HG03575 (cell line): Measurements from ENCODE around the gene MPZL1.
"Not testable (repeated sequence)": the region's sequence is repeated elsewhere in the genome, so short reads cannot be mapped to it uniquely, and the experiment has no call there.

Experiments
- ATAC-seq: cut with Tn5 transposase; IDR thresholded peaks from one replicate; pipeline ENCODE4 v1.9.1; 2021; ENCODE audit not compliant: unreplicated experiment, insufficient number of reproducible peaks, low FRiP score; ENCODE audit errors: extremely low read depth

Gene MPZL1

DNA sequence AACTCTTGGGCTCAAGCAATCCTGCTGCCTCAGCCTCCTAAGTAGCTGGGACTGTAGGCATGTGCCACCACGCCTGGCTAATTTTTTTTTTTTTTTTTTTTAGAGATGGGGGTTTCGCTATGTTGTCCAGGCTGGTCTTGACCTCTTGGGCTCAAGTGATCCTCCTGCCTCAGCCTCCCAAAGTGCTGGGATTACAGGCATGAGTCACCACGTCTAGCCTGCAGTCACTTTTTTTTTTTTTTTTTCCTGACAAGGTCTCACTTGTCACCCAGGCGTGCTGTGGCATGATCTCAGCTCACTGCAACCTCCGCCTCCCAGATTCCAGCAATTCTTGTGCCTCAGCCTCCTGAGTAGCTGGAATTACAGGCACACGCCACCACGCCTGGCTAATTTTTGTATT is 19.3 kb downstream of the MPZL1 start:
- ATAC-seq: not testable (repeated sequence)

- not testable (repeated sequence) for ATAC-seq
These were observed 20.7 kb downstream of the MPZL1 start for GRCh38 chr1:167742392-167743057.

DNA sequence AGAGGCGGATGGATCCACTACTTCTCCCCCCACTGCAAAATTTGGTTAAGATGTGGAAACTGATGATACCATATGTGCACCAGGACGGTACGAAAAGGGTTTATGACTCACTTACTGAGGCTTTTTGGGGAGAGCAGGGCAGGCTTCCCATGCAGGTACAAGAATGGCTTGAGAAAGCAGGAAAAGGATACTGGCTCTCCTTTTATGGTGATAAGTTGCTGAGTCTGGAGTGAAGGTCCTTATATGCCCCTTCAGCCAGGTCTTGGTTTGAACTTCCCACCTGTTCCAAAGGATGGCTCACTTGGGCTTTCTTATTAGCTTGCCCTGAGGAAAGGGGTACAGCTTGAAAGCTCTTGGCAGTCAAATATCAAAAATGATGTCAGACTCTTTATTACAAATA is 23.1 kb downstream of the MPZL1 start:
- no peak for ATAC-seq

DNA sequence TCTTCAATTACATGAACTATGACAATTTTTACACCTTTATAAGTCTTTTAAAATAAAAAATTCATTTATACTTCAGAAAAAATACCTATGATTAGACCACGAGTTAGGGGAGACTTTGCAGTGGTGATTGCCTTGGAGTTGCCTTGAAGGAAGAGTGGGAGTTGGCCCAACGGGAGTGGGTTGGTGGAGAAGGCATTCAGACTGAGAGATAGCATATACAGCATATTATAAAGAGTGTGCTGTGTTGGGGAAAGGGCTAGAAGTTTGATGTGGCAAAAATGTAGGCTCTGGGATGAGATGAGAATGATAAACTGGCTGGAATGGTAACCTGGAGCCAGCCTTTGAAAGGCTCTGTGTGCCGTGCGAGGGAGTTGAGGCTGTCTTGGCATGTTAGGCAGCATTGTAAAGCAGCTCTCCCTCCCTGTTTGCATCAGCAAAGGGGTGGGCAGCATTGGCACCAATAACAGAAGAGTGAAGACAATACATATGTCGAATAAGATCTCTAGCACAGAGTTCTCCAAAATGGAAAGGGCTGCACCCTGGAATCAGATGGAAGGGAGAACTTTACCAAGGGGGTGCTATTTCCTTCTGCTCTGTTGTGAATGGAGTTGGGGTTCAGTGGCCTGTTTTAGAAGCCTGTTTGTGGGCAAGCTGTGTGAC is 24.4 kb downstream of the MPZL1 start:
- ATAC-seq: no peak

GRCh38 chr1:167746988-167747655 is 25.3 kb downstream of the MPZL1 start:
- no peak for ATAC-seq

DNA sequence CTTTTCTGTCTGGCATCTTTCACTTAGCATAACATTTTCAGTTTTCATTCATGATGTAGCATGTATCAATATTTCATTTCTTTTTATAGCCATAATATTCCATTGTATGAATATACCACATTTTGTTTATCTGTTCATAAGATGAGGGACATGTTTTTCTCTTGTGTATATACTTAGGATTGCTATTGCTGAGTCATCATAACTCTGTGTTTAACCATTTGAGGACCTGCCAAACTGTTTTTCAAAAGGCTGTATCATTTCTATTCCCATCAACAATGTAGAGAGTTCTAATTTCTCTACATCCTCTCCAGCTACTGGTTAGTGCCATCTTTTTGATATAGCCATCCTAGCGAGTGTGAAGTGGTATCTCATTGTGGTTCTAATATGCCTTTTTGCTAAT is 26.2 kb downstream of the MPZL1 start:
- ATAC-seq: no peak

GRCh38 chr1:167748906-167749305 is 27.1 kb downstream of the MPZL1 start:
- ATAC-seq: no peak

GRCh38 chr1:167749741-167750140 is 28.0 kb downstream of the MPZL1 start:
- no peak for ATAC-seq

- no peak for ATAC-seq
These were observed 28.9 kb downstream of the MPZL1 start for GRCh38 chr1:167750641-167751040.

GRCh38 chr1:167751676-167752075 is 29.9 kb downstream of the MPZL1 start:
- ATAC-seq: no peak

DNA sequence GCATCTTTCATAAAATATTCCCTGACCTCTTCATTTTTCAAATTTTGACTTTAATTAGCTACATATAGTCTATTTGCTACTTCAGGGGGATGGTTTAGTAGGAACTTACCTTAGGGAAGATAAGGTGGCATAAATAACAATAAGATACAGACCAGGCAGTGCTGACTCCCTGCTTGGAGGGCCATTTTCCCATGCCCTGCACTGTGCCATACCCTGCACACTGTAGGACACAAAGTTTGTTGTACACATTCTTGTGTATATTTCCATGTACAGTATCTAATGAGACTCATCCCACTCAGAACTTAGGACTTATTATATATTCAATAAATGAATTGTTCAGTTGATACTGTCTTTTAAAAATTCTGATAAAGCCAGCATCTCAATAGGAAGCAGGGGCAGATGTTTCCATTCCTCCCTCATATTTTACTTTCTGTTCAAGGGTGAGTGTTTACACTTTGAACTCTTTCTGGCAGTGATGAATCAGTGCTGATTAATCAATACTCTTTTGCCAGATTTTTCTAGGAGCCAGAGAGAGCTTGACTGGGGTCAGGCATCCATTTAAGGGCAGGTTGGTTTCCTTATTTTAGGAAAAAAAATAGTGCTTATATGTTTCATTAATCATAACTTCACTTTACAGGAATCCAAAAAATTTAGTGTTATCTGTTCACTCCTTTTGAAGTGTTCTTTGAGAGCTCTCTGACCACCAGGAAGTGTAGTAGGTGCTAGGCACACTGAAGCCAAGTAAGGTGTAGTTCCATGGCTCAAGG is 30.6 kb downstream of the MPZL1 start:
- ATAC-seq: no peak

DNA sequence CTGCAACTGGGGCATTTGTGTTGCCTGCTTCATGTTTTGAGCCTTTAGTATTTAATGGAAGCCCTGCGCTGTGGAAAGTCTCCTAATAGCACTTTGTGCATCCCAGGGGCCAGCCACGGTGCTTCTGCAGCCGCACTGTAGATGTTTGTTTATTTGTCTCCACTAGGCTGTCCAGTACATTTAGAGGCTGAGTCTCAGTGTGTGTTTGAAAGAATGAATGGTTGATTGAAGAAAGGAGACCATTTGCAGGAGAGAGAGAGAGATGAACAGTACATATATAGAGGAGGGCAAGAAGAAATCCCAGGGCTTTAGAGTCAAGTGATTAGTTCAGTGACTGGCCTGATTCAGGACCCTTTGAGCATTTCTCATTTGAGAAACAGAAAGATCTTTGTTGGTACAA is 33.9 kb downstream of the MPZL1 start:
- no peak for ATAC-seq

DNA sequence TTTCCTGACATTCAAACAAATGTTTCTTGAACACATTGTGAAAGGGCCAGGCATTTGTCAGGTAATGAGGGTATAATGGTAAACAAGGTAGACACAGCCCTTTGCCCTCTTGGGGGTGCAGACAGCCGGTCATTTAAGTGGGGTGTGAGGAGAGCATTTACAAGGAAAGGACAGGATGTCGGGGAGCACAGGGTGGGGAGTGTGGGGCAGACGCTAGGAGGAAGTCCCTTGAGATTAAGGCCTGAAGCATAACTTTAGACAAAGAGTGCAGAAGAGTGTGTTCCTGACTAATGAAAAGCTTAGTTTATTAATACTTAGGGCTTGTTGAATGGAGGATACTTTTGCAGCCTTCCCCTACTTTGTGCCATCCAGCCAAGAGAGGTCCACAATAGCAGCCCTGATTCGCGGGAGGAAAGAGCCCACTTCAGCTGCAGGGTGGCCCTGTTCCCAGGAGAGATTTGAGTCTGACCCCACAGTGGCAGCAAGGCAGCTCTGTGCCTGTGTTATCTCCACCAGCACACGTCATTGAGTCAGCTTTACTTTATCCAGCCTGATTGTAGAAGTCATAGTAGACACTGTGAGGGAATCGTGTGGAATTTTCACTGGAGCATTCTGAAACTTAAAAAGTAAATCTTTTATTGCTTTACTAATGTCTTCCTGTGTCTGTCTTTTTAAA is 35.1 kb downstream of the MPZL1 start:
- ATAC-seq: no peak

GRCh38 chr1:167757433-167758309 is 35.9 kb downstream of the MPZL1 start:
- no peak for ATAC-seq

DNA sequence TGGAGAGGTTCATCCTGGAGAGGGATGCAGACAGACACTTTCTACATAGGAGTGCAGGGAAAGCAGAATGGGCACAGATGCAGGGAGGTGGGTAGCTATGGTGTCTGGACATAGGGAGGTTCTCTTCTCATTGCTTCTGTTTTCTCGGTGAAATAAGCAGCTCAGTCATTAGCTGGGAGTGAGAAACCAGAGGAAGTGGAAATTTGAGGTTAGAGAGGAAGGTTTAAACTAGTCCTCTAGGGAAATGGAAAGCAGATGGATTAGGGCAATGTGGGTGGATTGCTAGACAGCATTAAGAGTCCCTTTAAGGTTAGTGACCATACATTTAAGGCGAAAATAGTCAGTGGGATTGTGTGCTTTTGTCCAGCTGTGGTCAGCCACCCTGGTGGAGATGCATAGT is 39.6 kb downstream of the MPZL1 start:
- no peak for ATAC-seq

DNA sequence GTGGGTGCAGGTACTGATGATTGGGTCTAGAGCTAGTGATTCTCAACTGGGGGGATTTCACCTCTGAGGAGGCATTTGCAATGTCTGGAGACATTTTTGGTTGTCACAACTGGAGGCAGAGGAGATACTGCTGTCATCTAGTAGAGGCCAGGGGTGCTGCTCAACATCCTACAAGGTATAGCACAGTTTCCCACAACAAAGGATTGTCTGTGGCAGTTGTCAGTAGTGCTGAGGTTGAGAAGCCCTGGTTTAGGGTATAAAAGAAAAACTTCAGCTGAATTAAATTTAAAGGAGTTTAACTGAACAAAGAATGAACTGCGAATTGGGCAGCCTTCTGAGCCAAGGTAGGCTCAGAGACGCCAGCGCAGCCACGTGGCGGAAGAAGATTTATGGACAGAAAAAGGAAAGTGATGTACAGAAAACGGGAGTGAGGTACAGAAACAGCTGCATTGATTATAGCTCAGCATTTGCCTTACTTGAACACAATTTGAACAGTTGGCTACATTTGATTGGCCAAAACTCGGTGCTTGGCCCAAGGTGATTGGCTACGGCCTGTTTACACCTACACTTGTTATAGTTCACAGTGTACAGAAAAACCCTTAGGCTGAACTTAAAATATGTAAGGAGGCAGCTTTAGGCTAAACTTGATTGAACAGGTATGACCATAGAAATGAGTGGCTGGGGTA is 40.4 kb downstream of the MPZL1 start:
- no peak for ATAC-seq

- no peak for ATAC-seq
These were observed 41.9 kb downstream of the MPZL1 start for GRCh38 chr1:167763525-167764220.
